ENCODE results near the gene APOBEC3G.
"Not testable (repeated sequence)": the region's sequence is repeated elsewhere in the genome, so short reads cannot be mapped to it uniquely, and the experiment has no call there.

The APOBEC3G gene

DNA sequence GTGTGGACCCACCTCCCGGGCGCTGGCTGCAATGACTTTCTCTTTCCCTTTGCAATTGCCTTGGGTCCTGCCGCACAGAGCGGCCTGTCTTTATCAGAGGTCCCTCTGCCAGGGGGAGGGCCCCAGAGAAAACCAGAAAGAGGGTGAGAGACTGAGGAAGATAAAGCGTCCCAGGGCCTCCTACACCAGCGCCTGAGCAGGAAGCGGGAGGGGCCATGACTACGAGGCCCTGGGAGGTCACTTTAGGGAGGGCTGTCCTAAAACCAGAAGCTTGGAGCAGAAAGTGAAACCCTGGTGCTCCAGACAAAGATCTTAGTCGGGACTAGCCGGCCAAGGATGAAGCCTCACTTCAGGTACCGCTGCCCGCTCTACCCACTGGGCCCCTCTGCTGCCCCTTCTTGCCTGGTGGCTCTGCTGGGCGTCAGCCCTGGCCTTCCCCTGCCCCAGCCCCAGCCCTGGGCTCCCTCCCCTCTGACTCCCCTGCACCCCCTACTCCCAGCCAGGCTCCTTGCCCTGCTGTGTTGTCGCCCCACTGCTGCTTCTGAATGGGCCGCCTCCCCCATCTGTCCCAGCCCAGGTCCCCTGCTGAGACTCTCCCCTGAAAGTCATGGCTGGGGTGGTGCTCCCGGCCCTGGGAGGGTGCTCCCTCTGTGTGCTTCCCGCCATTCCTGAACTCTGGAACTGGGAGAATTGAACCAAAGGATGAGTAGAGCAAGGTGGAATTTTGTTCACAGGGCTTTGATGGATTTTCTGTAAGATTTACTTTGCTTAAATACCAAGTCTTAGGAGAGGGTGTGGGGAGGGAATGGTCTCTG is at the start of gene APOBEC3G:
Gene APOBEC3G, plus strand, starts transcription at position 250 of the 815 bp plus-strand sequence. Its CDS starts 87 bp downstream, at position 337.
- not testable (repeated sequence) for DNase-seq (ENCODE audit: low spot score)

GRCh38 chr22:39027717-39028116 is 49.4 kb upstream of the APOBEC3G start:
- DNase-seq (ENCODE audit: low spot score) = no peak

GRCh38 chr22:39028281-39028680 is 48.8 kb upstream of the APOBEC3G start:
- no peak for DNase-seq (ENCODE audit: low spot score)

DNA sequence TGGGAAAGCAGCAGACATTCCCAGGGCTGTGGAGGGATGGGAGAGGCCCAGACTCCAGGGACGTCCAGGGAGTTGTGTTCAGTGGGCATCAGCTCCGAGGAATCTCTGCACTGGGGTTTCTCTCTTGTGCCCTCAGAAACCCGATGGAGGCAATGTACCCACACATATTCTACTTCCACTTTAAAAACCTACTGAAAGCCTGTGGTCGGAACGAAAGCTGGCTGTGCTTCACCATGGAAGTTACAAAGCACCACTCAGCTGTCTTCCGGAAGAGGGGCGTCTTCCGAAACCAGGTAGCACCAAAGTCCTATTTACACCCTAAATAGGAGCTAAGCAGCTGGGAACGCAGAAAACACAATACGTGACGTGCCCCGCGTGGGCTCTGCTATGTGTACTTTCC is 47.8 kb upstream of the APOBEC3G start:
- no peak for DNase-seq (ENCODE audit: low spot score)

- no peak for DNase-seq (ENCODE audit: low spot score)
Measured at GRCh38 chr22:39030705-39031104, 46.4 kb upstream of the APOBEC3G start.

DNA sequence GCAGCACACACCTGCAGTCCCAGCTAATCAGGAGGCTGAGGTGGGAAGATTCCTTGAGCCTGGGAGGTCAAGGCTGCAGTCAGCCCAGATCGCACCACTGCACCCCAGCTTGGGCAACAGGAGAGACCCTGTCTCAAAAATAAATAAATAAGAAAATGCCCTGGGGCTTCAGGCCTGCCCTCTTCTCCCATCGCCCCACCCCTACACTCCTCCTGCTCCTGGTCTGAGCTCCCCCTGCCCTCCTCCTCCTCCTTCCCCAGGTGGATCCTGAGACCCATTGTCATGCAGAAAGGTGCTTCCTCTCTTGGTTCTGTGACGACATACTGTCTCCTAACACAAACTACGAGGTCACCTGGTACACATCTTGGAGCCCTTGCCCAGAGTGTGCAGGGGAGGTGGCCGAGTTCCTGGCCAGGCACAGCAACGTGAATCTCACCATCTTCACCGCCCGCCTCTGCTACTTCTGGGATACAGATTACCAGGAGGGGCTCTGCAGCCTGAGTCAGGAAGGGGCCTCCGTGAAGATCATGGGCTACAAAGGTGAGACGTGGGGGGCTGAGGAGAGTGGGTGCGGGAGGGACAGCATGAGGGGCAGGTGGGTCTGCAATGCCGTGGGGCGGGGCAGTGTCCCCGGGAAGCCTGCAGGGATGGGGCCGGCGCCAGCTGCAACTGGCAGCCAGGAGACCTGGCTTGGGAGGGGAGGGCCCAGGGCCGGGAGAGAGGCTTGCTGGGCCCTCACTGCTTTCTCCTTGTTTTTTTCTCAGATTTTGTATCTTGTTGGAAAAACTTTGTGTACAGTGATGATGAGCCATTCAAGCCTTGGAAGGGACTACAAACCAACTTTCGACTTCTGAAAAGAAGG is 45.4 kb upstream of the APOBEC3G start:
- DNase-seq (ENCODE audit: low spot score) = not testable (repeated sequence)

- DNase-seq (ENCODE audit: low spot score) = not testable (repeated sequence)
Measured at GRCh38 chr22:39037071-39037470, 40.0 kb upstream of the APOBEC3G start.

DNA sequence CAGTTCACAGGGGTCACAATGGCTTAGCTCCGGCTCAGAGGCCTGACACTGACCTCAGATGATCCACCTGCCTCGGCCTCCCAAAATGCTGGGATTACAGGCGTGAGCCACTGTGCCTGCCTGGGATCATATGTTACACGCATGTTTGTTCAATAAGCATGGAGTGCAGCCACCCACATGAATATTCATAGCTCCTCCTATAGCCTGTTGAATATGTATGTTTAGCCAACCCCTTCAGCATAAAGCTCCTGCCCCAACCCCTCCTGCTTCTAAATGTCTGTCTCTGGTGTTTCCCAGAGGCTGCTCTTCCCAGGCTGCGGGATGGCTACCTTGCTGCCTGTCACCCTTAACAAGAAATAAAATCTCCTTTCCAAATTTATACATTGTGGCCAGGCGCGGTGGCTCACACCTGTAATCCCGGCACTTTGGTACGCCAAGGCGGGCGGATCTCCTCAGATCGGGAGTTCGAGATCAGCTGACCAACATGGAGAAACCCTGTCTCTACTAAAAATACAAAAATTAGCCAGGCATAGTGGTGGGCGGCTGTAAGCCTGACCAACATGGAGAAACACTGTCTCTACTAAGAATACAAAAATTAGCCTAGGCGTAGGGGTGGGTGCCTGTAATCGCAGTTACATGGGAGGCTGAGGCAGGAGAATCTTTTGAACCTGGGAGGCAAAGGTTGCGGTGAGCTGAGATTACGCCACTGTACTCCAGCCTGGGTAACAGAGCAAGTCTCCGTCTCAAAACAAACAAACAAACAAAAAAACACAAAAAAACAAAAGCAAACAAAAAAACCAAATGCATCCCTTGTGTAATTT is 37.6 kb upstream of the APOBEC3G start:
- no peak for DNase-seq (ENCODE audit: low spot score)

DNA sequence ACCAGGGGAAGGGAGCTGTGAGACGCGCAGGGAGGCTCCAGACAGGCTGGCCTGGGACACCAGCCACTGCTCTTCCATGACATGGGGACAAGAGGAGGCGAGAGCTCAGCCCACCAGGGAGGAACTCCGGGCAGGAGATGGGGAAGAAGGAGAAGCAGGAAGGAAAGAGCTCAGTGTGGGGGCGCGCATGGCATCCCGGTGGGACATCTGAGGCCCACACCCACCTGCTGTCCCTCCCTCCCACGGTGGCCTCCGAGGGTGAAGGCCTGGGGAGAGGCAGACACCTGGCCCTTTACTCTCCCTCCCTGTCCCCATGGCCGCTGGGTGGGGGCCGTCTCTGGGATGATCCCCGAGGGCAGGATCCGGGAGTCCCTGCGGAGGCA is 36.9 kb upstream of the APOBEC3G start:
- DNase-seq (ENCODE audit: low spot score) = not testable (repeated sequence)

- DNase-seq (ENCODE audit: low spot score) = not testable (repeated sequence)
Measured at GRCh38 chr22:39040538-39041296, 36.4 kb upstream of the APOBEC3G start, which contains the start of gene APOBEC3F. Gene APOBEC3F (plus strand): TSS chr22:39040864. CDS start chr22:39040961, 97 bp downstream.

- no peak for DNase-seq (ENCODE audit: low spot score)
Measured at GRCh38 chr22:39041908-39042307, 35.2 kb upstream of the APOBEC3G start.

GRCh38 chr22:39043063-39043462 is 34.0 kb upstream of the APOBEC3G start:
- not testable (repeated sequence) for DNase-seq (ENCODE audit: low spot score)

DNA sequence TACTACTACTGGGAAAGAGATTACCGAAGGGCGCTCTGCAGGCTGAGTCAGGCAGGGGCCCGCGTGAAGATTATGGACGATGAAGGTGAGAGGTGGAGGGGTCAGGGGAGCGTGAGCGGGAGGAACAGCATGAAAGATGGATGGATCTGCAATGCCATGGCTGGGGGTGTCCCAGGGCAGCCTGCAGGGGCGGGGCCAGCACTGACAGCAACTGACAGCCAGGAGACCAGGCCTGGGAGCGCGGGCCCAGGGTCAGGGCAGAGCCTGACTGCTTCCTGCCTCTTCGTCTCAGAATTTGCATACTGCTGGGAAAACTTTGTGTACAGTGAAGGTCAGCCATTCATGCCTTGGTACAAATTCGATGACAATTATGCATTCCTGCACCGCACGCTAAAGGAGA is 31.9 kb upstream of the APOBEC3G start:
- DNase-seq (ENCODE audit: low spot score) = not testable (repeated sequence)

DNA sequence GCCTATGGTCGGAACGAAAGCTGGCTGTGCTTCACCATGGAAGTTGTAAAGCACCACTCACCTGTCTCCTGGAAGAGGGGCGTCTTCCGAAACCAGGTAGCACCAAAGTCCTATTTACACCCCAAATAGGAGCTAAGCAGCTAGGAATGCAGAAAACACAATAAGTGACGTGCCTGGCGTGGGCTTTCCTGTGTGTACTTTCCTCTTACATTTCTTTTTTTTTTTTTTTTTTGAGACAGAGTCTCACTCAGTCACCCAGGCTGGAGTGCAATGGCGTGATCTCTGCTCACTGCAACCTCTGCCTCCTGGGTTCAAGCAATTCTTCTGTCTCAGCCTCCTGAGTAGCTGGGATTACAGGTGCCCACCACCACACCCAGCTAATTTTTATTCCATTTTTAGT is 27.6 kb upstream of the APOBEC3G start:
- not testable (repeated sequence) for DNase-seq (ENCODE audit: low spot score)

- DNase-seq (ENCODE audit: low spot score) = not testable (repeated sequence)
Measured at GRCh38 chr22:39051844-39052495, 25.1 kb upstream of the APOBEC3G start.

DNA sequence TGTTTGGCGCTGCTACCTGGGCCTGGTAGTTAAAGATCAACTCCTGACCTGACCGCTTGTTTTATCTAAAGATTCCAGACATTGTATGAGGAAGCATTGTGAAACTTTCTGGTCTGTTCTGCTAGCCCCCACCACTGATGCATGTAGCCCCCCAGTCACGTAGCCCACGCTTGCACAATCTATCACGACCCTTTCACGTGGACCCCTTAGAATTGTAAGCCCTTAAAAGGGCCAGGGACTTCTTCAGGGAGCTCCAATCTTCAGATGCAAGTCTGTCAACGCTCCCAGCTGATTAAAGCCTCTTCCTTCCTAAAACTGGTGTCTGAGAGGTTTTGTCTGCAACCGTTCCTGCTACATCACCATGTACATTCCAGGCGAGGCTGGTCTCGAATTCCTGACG is 21.4 kb upstream of the APOBEC3G start:
- DNase-seq (ENCODE audit: low spot score) = no peak

- not testable (repeated sequence) for DNase-seq (ENCODE audit: low spot score)
Measured at GRCh38 chr22:39061290-39061689, 15.8 kb upstream of the APOBEC3G start.

- not testable (repeated sequence) for DNase-seq (ENCODE audit: low spot score)
Measured at GRCh38 chr22:39061951-39062350, 15.1 kb upstream of the APOBEC3G start.

DNA sequence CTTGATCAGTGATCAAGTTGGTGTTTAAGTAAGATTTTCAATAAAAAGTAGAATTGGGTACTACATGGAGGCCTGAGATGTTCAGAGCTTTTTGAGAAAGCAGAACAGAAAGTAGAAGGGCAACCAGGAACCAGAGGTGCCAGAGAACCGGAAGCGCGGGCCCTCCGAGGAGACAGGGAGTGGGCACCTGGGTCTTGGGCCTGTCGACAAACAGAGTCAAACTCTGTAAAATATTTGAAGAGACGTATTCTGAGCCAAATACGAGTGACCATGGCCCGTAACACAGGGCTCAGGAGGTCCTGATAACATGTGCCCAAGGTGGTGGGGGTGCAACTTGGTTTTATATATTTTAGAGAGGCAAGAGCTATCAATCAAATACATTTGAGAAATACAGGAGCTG is 13.2 kb upstream of the APOBEC3G start:
- not testable (repeated sequence) for DNase-seq (ENCODE audit: low spot score)

DNA sequence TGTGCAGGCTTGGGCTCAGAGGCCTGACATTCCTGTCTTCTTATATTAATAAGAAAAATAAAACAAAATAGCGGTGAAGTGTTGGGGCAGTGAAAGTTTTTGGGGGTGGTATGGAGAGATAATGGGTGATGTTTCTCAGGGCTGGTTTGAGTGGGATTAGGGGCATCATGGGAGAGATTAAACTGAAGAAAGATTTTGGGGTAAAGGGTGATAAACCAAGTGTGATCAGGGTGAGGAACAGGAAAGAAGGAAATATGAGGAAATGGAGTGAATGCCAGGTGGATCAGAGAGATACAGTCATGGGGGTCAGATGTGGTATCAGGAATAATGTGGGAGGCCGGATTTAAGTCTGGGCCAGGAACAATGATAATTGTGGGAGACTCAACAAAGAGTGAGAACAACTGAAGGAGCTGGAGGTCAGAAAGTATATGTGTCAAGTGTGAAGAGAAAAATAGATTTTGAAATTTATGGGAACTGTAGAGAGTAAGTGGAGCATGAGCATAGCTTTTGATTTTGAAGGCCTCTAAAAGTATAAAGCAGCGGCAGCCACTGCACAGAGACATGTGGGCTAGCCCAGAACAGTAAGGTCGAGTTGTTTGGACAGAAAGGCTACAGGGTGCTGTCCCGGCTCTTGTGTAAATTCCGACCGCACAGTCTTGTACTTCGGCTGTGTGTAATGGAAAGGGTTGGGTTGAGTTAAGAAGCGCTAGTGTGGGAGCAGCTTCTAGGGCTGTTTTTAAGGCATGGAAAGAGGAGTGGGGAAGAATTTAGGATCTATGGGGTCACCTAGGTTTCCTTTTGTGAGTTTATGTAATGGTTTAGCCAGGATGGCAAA is 10.4 kb upstream of the APOBEC3G start:
- DNase-seq (ENCODE audit: low spot score) = not testable (repeated sequence)

Measured in HuH-7.5 (cell line).